SK-N-SH treated with all-trans-retinoic acid at 6 μM for 48 hours (cell line): ENCODE data around the gene NTNG1.

Experiments
- ATAC-seq: fragments of 200-7000 bp; cut with Tn5 transposase; 3 replicates; pipeline ENCODE4 v1.9.1; 2020; ENCODE audit warnings: mild to moderate bottlenecking, moderate library complexity
- ARNTL ChIP-seq: fragments of 450-650 bp; formaldehyde crosslinking; IDR thresholded peaks from 2 replicates; pipeline ENCODE4 v1.5.0; 2020; ENCODE audit warnings: low read depth, mild to moderate bottlenecking, moderate library complexity, borderline replicate concordance
- BACH2 ChIP-seq: fragments of 250-450 bp; sonication (Bioruptor Pico); IDR thresholded peaks from 2 replicates; pipeline ENCODE4 v1.9.0; 2021; ENCODE audit warnings: mild to moderate bottlenecking, borderline replicate concordance
- CREB5 ChIP-seq: fragments of 250-450 bp; sonication (Bioruptor Pico); IDR thresholded peaks from 2 replicates; pipeline ENCODE4 v1.5.1; 2020; ENCODE audit warnings: low read depth, mild to moderate bottlenecking, moderate library complexity
- CSDC2 ChIP-seq: fragments of 250-450 bp; sonication (Bioruptor Pico); IDR thresholded peaks from 2 replicates; pipeline ENCODE4 v1.5.0; 2020; ENCODE audit warnings: mild to moderate bottlenecking, moderate library complexity
- CSRNP3 ChIP-seq: fragments of 250-450 bp; sonication (Bioruptor Pico); IDR thresholded peaks from 2 replicates; pipeline ENCODE4 v1.5.1; 2021; ENCODE audit warnings: mild to moderate bottlenecking, moderate library complexity
- ESRRG ChIP-seq: fragments of 250-450 bp; sonication (Bioruptor Pico); IDR thresholded peaks from 2 replicates; pipeline ENCODE4 v1.6.1; 2021; ENCODE audit warnings: mild to moderate bottlenecking
- GLIS3 ChIP-seq: fragments of 250-450 bp; sonication (Bioruptor Pico); IDR thresholded peaks from 2 replicates; pipeline ENCODE4 v1.5.0; 2020; ENCODE audit warnings: mild to moderate bottlenecking, moderate library complexity
- ISL1 ChIP-seq: fragments of 250-450 bp; sonication (Bioruptor Pico); IDR thresholded peaks from 2 replicates; pipeline ENCODE4 v2.1.2; 2022; ENCODE audit warnings: mild to moderate bottlenecking, moderate library complexity
- OSR1 ChIP-seq: fragments of 250-450 bp; sonication (Bioruptor Pico); IDR thresholded peaks from 2 replicates; pipeline ENCODE4 v1.8.0; 2022; ENCODE audit warnings: moderate library complexity, mild to moderate bottlenecking, inconsistent platforms
- PPARA ChIP-seq: fragments of 250-450 bp; sonication (Bioruptor Pico); IDR thresholded peaks from 2 replicates; pipeline ENCODE4 v1.5.0; 2020; ENCODE audit warnings: mild to moderate bottlenecking, borderline replicate concordance
- RARB ChIP-seq: fragments of 250-450 bp; sonication (Bioruptor Pico); IDR thresholded peaks from 2 replicates; pipeline ENCODE4 v1.8.0; 2021; ENCODE audit warnings: mild to moderate bottlenecking, moderate library complexity
- SNAI2 ChIP-seq: fragments of 250-450 bp; sonication (Bioruptor Pico); IDR thresholded peaks from 2 replicates; pipeline ENCODE4 v1.5.0; 2020; ENCODE audit warnings: mild to moderate bottlenecking, moderate library complexity
- TOX ChIP-seq: fragments of 250-450 bp; sonication (Bioruptor Pico); IDR thresholded peaks from 2 replicates; pipeline ENCODE4 v1.8.0; 2021; ENCODE audit warnings: mild to moderate bottlenecking, moderate library complexity, borderline replicate concordance
- TSHZ2 ChIP-seq: fragments of 250-450 bp; sonication (Bioruptor Pico); IDR thresholded peaks from 2 replicates; pipeline ENCODE4 v1.5.0; 2020; ENCODE audit warnings: mild to moderate bottlenecking, moderate library complexity
- ZC3H10 ChIP-seq: fragments of 250-450 bp; sonication (Bioruptor Pico); IDR thresholded peaks from 2 replicates; pipeline ENCODE4 v1.5.1; 2021; ENCODE audit warnings: mild to moderate bottlenecking, moderate library complexity
- ZFP3 ChIP-seq: fragments of 250-450 bp; sonication (Bioruptor Pico); IDR thresholded peaks from 2 replicates; pipeline ENCODE4 v1.5.0; 2020; ENCODE audit warnings: mild to moderate bottlenecking, moderate library complexity
- ZNF565 ChIP-seq: fragments of 450-650 bp; formaldehyde crosslinking; conservative IDR thresholded peaks from 2 replicates; pipeline ENCODE4 v1.5.0; 2020; ENCODE audit warnings: low read depth, mild to moderate bottlenecking, moderate library complexity
- ZNF70 ChIP-seq: fragments of 450-650 bp; formaldehyde crosslinking; IDR thresholded peaks from 2 replicates; pipeline ENCODE4 v1.5.0; 2020; ENCODE audit warnings: mild to moderate bottlenecking, moderate library complexity
- ZNF8 ChIP-seq: fragments of 450-650 bp; formaldehyde crosslinking; IDR thresholded peaks from 2 replicates; pipeline ENCODE4 v1.5.0; 2020; ENCODE audit warnings: mild to moderate bottlenecking, moderate library complexity
- TF ChIP-seq, protein P1 (sequence below): fragments of 250-450 bp; sonication (Bioruptor Pico); IDR thresholded peaks from 2 replicates; pipeline ENCODE4 v1.8.0; 2021; ENCODE audit warnings: low read depth, mild to moderate bottlenecking, moderate library complexity, borderline replicate concordance
- TF ChIP-seq, protein P2 (sequence below): fragments of 250-450 bp; sonication (Bioruptor Pico); IDR thresholded peaks from 2 replicates; pipeline ENCODE4 v1.8.0; 2020; ENCODE audit warnings: mild to moderate bottlenecking, moderate library complexity, borderline replicate concordance

Gene NTNG1

GRCh38 chr1:107251839-107252238 is 111.0 kb downstream of the NTNG1 start (continued):
- TF ChIP-seq ZNF565, result no peak
- TF ChIP-seq, protein P1, sequence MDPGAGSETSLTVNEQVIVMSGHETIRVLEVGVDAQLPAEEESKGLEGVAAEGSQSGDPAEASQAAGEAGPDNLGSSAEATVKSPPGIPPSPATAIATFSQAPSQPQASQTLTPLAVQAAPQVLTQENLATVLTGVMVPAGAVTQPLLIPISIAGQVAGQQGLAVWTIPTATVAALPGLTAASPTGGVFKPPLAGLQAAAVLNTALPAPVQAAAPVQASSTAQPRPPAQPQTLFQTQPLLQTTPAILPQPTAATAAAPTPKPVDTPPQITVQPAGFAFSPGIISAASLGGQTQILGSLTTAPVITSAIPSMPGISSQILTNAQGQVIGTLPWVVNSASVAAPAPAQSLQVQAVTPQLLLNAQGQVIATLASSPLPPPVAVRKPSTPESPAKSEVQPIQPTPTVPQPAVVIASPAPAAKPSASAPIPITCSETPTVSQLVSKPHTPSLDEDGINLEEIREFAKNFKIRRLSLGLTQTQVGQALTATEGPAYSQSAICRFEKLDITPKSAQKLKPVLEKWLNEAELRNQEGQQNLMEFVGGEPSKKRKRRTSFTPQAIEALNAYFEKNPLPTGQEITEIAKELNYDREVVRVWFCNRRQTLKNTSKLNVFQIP, result no peak

- TF ChIP-seq BACH2, result no peak
- TF ChIP-seq GLIS3, result no peak
- TF ChIP-seq CSDC2 (CRISPR knock-in tag), result no peak
- TF ChIP-seq ARNTL, result no peak
- ATAC-seq, result no peak
Observed at GRCh38 chr1:107252271-107252670, 111.4 kb downstream of the NTNG1 start.

- no peak for TF ChIP-seq ISL1 (CRISPR knock-in tag)
- TF ChIP-seq ESRRG, result no peak
- no peak for TF ChIP-seq BACH2
- TF ChIP-seq CSDC2 (CRISPR knock-in tag), result no peak
- ATAC-seq, result no peak
Observed at GRCh38 chr1:107254306-107254705, 113.5 kb downstream of the NTNG1 start.

DNA sequence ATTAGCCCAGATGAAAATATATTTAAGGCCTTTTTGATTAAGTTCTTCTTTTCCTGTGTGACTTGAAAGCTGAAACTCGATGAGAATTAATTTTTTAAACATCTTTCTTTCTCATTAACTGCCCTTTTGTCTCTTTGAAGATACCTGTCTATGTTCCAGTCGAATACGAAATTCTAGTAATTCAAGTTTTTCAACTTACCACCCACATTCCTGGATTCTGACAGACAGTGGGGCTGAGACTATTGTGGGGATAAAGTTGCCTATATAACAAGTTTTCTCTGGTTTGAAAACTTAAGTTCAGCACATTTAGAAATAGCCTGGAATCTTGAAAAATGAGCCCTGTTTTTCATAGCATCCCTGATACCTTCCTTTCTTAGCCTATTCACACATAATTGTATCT is 114.6 kb downstream of the NTNG1 start:
- no peak for TF ChIP-seq PPARA (CRISPR knock-in tag)

DNA sequence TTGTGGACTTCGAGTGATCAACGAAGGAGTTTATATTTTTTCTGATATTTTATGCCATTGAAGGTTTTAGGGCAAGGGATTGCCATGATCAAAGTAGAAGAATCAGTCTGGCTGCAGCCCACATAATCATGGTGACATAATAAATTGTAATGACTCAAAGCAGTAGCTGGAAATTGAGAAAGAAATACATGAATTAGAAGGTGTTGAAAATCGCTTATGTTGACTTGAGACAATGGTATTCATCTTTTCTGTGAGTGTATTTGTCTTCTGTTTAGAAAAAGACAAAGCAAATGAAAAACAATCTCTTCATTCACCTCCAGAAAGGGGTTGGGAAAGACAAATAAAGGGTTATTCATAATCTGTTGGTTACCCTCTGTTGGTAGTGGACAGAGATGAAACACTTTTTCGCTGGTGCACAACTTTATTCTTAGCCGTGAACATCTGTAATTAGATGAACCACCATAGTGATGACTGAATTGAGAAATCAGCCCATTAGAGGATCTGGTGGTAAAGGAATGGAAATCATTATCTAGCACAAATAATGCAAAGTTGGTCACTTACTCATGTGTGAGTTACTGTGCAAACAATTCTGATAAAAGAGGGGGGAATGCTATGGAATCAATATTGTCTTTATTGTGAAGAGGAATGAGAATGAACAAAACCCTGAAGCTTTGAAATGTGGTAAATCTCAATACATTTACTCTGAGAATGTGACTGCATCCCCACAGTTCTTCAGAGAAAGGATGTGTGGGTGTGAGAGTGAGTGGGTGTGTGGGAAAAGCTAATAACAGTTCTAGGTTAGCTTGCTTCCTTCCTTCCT is 121.8 kb downstream of the NTNG1 start:
- ATAC-seq, result no peak
- no peak for TF ChIP-seq ZNF70 (CRISPR knock-in tag)
- no peak for TF ChIP-seq ZFP3 (CRISPR knock-in tag)
- no peak for TF ChIP-seq ZNF8 (CRISPR knock-in tag)
- no peak for TF ChIP-seq TOX (CRISPR knock-in tag)
- TF ChIP-seq OSR1 (CRISPR knock-in tag), result no peak
- TF ChIP-seq ZNF565, result no peak
- no peak for TF ChIP-seq SNAI2
- no peak for TF ChIP-seq CREB5
- TF ChIP-seq ISL1 (CRISPR knock-in tag), result no peak

More for the DNA sequence above, 114.6 kb downstream of the NTNG1 start:
- no peak for ATAC-seq

- TF ChIP-seq TOX (CRISPR knock-in tag), result no peak
- TF ChIP-seq, protein P2, sequence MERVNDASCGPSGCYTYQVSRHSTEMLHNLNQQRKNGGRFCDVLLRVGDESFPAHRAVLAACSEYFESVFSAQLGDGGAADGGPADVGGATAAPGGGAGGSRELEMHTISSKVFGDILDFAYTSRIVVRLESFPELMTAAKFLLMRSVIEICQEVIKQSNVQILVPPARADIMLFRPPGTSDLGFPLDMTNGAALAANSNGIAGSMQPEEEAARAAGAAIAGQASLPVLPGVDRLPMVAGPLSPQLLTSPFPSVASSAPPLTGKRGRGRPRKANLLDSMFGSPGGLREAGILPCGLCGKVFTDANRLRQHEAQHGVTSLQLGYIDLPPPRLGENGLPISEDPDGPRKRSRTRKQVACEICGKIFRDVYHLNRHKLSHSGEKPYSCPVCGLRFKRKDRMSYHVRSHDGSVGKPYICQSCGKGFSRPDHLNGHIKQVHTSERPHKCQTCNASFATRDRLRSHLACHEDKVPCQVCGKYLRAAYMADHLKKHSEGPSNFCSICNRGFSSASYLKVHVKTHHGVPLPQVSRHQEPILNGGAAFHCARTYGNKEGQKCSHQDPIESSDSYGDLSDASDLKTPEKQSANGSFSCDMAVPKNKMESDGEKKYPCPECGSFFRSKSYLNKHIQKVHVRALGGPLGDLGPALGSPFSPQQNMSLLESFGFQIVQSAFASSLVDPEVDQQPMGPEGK (CRISPR knock-in tag), result no peak
- TF ChIP-seq ZC3H10, result no peak
- TF ChIP-seq CSDC2 (CRISPR knock-in tag), result no peak
- no peak for TF ChIP-seq ISL1 (CRISPR knock-in tag)
- TF ChIP-seq CSRNP3, result no peak
- TF ChIP-seq TSHZ2 (CRISPR knock-in tag), result no peak
- no peak for TF ChIP-seq RARB
- TF ChIP-seq PPARA (CRISPR knock-in tag), result no peak
- no peak for TF ChIP-seq ARNTL
Observed at GRCh38 chr1:107263291-107263915, 122.6 kb downstream of the NTNG1 start.

More at GRCh38 chr1:107263291-107263915, 122.6 kb downstream of the NTNG1 start:
- ATAC-seq, result no peak
